Mesendoderm (in vitro differentiated cells): ENCODE data around the gene ABCB6.

Experiments
- DNase-seq: peaks from one replicate; pipeline ENCODE4 v3.0.0; 2013
- H2AK5ac ChIP-seq: 2 replicates; pipeline ENCODE4 v1.6.1; 2013; ENCODE audit warnings: low read length, inconsistent platforms
- H2BK120ac ChIP-seq: 2 replicates; pipeline ENCODE4 v1.6.1; 2013; ENCODE audit warnings: low read depth, mild to moderate bottlenecking, low read length, moderate library complexity, mixed read lengths
- H2BK15ac ChIP-seq: replicated peaks from 2 replicates; pipeline ENCODE4 v1.6.1; 2013; ENCODE audit warnings: low read depth, mild to moderate bottlenecking, moderate library complexity
- H2BK5ac ChIP-seq: 2 replicates; pipeline ENCODE4 v1.6.1; 2013; ENCODE audit warnings: low read length, inconsistent platforms
- H3K18ac ChIP-seq: 2 replicates; pipeline ENCODE4 v1.6.1; 2013; ENCODE audit warnings: mild to moderate bottlenecking, low read length, mixed read lengths
- H3K23ac ChIP-seq: one replicate; pipeline ENCODE4 v1.6.1; 2013; ENCODE audit warnings: low read length
- H3K27ac ChIP-seq: 2 replicates; pipeline ENCODE4 v1.5.1; 2013; ENCODE audit warnings: low read depth, mild to moderate bottlenecking, inconsistent platforms, low read length, moderate library complexity
- H3K27me3 ChIP-seq: 2 replicates; pipeline ENCODE4 v1.6.1; 2013; ENCODE audit warnings: low read length, control low read depth, mild to moderate bottlenecking, inconsistent platforms; ENCODE audit not compliant: insufficient read depth, poor library complexity
- H3K36me3 ChIP-seq: 2 replicates; pipeline ENCODE4 v1.6.1; 2013; ENCODE audit warnings: low read length, inconsistent platforms; ENCODE audit not compliant: control insufficient read depth, insufficient read depth
- H3K4ac ChIP-seq: one replicate; pipeline ENCODE4 v1.6.1; 2013; ENCODE audit warnings: low read depth, mild to moderate bottlenecking, low read length, moderate library complexity
- H3K4me1 ChIP-seq: 2 replicates; pipeline ENCODE4 v1.6.1; 2013; ENCODE audit warnings: low read depth, low read length, inconsistent platforms; ENCODE audit not compliant: control insufficient read depth
- H3K4me2 ChIP-seq: 2 replicates; pipeline ENCODE4 v1.6.1; 2013; ENCODE audit warnings: low read length
- H3K4me3 ChIP-seq: 2 replicates; pipeline ENCODE4 v1.5.1; 2013; ENCODE audit warnings: mild to moderate bottlenecking, low read length
- H3K56ac ChIP-seq: one replicate; pipeline ENCODE4 v1.6.1; 2013; ENCODE audit warnings: low read length
- H3K79me1 ChIP-seq: 2 replicates; pipeline ENCODE4 v1.6.1; 2013; ENCODE audit warnings: low read length, inconsistent platforms
- H3K79me2 ChIP-seq: 2 replicates; pipeline ENCODE4 v1.6.1; 2013; ENCODE audit warnings: mild to moderate bottlenecking, low read length; ENCODE audit not compliant: control insufficient read depth, insufficient read depth
- H3K9ac ChIP-seq: 2 replicates; pipeline ENCODE4 v1.6.1; 2013; ENCODE audit warnings: low read length, inconsistent platforms
- H4K5ac ChIP-seq: one replicate; pipeline ENCODE4 v1.6.1; 2013; ENCODE audit warnings: low read length
- H4K8ac ChIP-seq: one replicate; pipeline ENCODE4 v1.6.1; 2013; ENCODE audit warnings: low read depth, mild to moderate bottlenecking, control low read depth, low read length, moderate library complexity
- WGBS: extraction: QIAGEN DNeasy Blood & Tissue Kit; methylation state at CpG from one replicate; pipeline ENCODE4 v1.1.7; 2013; ENCODE audit warnings: low lambda C conversion rate, missing lambda C conversion rate; ENCODE audit not compliant: insufficient coverage; ENCODE audit errors: extremely low coverage; 5-methylcytosine and 5-hydroxymethylcytosine counted together

Gene ABCB6

DNA sequence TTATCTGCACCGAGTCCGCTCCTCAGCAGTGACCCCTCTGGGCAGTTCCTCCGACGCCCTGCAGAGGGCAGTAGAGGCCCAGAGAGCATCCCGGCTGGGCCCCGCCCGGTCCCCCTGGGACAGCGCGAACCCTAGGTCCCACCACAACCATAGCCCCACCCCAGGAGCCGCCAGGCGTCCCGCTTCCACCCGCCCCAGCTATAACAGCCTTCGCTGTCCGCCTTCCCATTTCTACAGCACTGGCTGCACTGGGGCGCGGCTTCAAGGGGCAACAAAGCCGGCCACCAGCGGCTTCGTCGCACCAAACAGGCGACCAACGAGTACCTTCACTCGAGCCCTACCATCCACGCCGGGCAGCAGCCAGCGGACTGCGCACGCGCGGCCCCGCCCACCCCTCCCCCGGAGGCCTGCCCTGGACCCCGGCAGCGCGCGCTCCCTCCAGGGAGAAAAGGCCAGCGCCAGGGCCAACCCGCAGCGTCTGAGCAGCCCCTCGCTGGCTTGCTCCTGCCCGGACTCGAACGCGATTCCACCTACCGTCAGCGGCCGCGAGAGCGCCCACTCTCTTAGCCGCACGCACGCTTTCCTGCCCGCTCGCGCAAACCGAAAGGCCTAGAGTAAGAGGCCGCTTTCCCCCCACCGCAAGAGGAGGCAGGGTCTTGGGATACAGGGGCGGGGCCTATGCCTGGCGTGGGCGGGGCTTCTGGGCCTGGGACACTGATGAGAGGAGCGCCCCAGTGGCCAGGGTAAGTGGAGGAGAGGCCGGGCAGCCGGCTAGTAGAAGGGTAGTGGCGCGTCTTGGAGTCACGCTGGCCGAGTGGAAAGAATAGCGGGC lies 58.4 kb downstream of the ABCB6 start, which contains the start of gene NHEJ1:
Gene NHEJ1 (minus strand): TSS at position 630 of the 832 bp plus-strand sequence. CDS start 2,453 bp downstream, outside the sequence.
- DNase-seq = peak; percentile 97
- WGBS = no CpG with 5 or more reads among the region's 70 CpGs

More for the DNA sequence above, 58.4 kb downstream of the ABCB6 start, which contains the start of gene NHEJ1:
- Histone ChIP-seq H3K27me3 (no peaks in the 10 kb centered on the region), H3K79me2 (no peaks in the 10 kb centered on the region), H3K56ac (peak within 1 kb of the TSS; percentile 100), H3K18ac (peak within 1 kb of the TSS; percentile 95), H3K27ac (peak within 1 kb of the TSS; percentile 87), H2BK5ac (peak within 1 kb of the TSS; percentile 96), H2AK5ac (no peak within 1 kb of the TSS), H3K4me3 (peak within 1 kb of the TSS; percentile 83), H3K4ac (no peak within 1 kb of the TSS), H3K4me1 (peaks cover 3% of the 10 kb centered on the region), H2BK120ac (no peak within 1 kb of the TSS), H3K9ac (peak within 1 kb of the TSS; percentile 96), H3K23ac (no peak within 1 kb of the TSS), H2BK15ac (no peak within 1 kb of the TSS), H3K4me2 (peak within 1 kb of the TSS; percentile 77), H4K8ac (no peak within 1 kb of the TSS), H3K79me1 (no peaks in the 10 kb centered on the region), H3K36me3 (peaks cover 2% of the 10 kb centered on the region), H4K5ac (no peak within 1 kb of the TSS)
